NCI-H2107 treated with DMSO at 0.1 percent for 48 hours (cell line): ENCODE data around the gene SERAC1.
"Not testable (repeated sequence)": the region's sequence is repeated elsewhere in the genome, so short reads cannot be mapped to it uniquely, and the experiment has no call there.

Experiments used
- DNase-seq: peaks from one replicate; lab custom pipeline; 2025; ENCODE audit not compliant: unreplicated experiment; lab: John Stamatoyannopoulos, UW

SERAC1 gene

DNA sequence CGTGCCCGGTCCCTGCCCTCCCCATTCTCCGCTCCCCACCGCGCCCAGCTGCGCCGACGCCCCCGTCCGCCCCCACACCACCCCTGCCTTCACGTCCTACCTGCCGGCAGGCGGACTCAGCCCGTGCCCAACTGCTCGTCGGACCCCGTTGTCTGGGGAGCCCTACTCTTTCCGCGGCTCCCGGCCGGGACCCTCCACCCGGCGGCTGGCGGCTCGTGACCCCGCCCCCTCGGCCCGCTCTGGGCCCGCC lies at the start of gene SERAC1:
TSS of gene SERAC1 (minus strand) at position 223 of the 250 bp plus-strand sequence. CDS start 9,899 bp downstream, outside the sequence.
- no peak for DNase-seq

DNA sequence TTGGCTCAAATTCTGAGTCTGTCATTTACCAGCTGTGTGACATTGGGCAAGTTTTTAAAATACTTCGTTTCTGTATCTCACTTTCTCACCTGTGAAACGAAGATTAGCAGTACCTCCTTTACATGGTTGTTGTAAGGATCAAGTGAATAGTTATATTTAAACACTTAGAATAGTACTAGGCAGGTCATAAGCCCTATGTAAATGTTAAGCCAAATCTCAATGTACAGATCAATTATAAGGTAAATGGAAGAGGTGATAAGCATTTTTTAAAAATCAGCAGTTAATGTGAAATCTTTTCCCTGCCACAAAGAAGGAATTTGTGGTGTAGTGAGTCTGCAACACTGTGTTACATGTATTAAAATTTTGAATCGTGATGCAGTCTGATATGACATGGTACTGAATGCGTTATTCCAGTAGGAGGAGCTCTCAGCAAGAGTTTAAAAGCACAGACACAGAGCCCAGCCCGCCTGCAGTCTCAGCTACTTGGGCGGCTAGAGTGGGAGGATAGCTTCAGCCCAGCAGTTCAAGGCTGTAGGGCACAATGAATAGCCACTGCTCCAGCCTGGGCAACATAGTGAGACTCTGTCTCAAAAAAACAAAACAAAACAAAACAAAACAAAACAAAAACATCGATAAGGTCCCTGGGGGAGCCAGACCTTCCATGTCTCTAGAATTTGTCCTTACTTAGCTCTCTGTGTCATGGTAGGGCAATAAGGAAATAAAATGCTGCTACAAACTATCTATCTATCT lies 46.0 kb upstream of the SERAC1 start:
- peak; percentile 79 for DNase-seq

DNA sequence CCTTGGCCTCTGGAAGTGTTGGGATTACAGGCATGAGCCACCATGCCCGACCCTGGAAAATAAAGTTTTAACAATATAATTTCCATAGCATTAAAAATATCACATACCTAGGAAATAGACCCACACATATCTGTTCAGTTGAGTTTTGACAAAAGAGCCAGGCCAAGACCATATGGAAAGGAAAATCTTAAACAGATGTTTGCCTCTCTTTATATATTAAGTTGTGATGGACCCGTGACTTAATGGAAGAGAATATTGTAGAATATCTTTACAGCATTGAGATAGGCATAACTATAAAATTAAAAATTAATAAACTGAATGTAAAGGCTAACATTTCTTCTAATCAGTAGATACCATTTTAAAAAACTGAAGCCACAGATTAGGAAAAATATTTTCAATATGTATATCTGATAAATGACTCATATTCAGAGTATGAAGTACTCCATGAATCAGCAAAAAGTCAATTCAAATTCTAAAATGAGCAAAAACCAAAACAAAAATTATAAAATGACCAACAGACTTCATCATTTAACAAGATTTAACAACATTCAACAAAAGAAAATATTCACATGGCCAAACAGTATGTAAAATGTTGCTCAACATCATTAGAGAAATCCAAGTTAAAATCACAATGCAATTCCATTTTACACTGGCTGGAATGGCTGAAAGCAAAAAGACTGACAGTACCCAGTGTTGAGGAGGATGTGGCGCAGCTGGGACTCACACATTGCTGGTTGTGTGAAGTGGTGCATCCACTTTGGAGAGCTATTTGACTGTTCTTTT lies 43.4 kb upstream of the SERAC1 start:
- DNase-seq, result no peak

DNA sequence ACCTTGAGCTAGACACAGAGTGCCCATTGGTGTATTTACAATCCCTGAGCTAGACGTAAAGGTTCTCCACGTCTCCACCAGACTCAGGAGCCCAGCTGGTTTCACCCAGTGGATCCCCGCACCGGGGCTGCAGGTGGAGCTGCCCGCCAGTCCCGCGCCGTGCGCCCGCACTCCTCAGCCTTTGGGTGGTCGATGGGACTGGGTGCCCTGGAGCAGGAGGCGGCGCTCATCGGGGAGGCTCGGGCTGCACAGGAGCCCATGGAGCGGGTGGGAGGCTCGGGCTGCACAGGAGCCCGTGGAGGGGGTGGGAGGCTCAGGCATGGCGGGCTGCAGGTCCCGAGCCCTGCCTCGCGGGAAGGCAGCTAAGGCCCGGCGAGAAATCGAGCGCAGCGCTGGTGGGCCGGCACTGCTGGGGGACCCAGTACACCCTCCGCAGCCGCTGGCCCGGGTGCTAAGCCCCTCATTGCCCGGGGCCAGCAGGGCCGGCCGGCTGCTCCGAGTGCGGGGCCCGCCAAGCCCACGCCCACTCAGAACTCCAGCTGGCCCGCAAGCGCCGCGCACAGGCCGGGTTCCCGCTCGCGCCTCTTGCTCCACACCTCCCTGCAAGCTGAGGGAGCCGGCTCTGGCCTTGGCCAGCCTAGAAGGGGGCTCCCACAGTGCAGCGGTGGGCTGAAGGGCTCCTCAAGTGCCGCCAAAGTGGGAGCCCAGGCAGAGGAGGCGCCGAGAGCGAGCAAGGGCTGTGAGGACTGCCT lies 41.7 kb upstream of the SERAC1 start:
- not testable (repeated sequence) for DNase-seq

DNA sequence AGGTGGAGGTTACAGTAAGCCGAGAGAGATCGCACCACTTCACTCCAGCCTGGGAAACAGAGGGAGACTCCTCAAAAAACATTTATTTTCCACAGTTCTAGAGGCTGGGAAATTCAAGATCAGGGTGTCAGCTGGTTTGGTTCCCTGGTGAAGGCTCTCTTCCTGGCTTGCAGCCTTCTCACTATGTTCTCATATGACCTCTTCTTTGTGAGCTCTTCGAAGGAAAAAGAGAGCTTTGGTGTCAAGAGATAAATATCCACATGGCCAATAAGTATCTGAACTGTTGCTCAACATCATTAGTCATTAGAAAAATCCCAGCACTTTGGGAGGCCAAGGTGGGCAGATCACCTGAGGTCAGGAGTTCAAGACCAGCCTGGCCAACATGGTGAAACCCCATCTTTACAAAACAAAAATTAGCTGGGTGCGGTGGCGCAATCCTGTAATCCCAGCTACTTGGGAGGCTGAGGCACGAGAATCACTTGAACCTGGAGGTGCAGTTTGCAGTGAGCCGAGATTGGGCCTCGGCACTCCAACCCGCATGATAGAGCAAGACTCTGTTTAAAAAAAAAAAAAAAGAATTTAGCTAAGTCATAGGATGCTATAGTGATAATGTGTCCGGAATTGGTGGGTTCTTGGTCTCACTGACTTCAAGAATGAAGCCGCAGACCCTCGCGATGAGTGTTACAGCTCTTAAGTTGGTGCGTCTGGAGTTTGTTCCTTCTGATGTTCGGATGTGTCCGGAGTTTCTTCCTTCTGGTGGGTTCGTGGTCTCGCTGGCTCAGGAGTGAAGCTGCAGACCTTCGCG lies 40.4 kb upstream of the SERAC1 start:
- DNase-seq, result not testable (repeated sequence)

DNA sequence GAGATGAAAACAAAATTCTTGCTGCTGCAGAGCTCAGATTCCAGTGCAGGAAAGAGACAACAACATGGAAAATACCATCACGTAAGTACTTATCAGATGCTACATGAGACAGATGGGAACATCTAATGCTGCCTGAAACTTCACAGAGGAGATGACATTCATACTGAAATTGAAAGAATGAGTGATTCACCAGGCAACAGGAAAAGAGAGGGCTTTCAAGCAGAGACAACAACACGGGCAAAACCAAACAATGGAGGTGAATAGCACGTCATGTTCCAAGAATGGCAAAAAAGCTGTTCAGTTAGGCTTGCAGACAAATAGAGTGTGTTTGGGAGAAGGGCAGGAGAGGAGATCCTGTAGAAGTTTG lies 39.3 kb upstream of the SERAC1 start:
- DNase-seq, result no peak

DNA sequence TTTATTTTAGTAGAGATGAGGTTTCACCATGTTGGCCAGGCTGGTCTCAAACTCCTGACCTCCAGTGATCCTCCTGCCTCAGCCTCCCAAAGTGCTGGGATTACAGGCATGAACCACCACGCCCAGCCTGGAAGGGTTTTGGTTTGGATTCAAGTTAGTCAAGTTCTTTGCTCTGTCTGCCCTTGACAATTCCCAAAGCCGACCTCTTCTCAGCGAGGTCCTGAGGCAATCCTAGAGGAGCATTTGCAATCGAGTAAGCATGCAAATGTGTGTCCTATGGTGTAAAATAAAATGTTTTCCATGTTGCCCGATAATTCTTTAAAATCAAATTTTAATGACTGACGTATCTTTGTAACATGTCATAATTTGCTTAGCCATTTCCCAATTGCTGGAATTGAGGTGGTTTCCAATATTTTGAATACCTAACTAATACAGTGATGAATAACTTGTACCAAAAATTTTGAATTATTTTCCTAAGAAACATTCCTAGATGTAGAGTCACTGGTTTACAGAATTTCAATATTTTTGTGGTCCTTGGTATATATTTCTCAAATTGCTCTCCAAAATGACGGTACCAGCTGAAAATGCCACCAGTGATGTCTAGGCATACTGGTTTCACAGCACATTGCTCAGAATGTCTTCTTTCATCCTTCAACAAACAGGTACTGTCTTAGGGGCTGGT lies 38.8 kb upstream of the SERAC1 start:
- DNase-seq, result no peak

DNA sequence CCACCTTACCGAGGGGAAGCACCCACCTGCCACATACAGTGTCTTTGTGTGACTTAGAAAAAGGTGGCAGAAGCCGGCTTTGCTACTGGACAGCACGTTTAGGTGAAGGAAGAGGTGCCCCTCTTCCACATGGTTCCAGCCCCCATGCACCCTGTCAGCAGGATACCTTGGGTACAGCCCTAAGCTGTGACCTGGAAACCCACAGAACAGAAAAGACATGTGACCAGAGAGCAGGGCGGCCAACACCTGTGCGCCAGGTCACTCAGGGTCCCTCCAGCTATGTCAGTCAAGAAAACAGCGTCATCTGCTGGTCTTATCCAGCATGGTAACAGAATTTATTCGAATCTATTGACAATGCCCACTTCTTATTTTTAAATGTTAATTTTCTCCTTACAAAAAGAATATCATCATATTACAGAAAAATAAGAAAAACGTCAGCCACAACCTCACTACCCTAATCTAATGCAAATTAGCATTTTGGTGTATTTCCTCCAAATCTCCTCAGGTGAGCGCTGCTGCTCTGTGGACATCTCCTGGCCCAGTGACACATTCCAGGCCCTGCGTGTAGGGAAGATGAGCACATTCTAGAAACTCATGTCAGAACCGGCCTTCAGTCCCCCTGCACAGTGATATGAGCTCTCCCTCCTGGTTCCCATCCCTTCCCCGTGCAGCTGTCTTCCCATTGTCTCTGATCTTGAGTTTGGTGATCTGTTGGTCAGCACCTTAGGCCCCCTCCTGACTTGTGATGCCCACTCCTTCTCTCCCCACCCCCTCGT lies 37.3 kb upstream of the SERAC1 start:
- peak; percentile 18 for DNase-seq

DNA sequence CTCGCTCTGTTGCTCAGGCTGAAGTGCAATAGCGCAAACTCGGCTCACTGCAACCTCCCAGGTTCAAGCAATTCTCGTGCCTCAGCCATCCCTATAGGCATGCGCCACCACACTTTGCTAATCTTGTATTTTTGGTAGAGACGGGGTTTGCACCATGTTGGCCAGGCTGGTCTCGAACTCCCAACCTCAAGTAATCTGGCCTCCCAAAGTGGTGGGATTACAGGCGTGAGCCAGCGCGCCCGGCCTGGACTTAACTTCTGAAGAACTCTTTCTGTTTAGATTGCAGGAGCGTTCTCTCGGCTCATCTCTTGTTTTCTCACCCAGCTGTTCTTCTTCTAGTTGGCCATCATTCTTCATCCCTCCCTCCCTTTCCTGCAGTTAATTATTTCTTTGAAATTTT lies 30.4 kb upstream of the SERAC1 start:
- no peak for DNase-seq

DNA sequence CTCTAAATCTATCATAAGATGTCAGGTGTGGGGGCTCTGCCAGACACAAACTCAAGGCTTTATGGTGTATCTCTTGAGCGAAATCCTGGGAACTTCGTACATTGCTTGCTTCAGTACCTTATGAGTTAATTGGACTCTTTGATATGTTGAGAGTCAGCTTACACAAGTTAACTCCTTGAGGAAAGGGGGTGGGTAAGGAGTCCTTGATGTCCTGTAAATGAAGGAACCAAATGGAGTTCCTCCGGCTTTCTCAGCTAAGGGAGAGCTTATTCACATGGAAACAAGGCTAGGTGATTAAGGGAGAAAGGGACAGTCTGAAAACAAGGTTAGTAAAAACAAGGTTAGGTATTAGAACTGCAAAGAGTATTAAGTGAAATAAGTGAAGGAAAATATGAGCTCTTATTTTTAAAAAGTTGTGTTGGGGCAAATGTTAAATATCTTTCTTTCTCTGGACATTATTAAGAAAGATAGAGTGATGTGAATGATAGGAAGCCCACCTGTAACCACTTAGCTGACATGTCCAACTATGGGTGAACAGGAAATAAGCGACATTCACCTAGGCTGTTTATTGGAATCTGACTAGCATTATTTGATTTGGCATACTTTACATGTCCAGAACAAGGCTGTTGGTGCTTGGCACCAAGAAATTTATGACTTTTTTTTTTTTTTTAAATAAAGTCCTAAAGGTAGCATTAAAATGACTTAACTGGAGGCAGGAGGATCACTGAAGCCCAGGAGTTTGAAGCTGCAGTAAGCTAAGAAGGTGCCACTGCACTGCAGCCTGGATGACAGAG lies 26.6 kb upstream of the SERAC1 start:
- no peak for DNase-seq

DNA sequence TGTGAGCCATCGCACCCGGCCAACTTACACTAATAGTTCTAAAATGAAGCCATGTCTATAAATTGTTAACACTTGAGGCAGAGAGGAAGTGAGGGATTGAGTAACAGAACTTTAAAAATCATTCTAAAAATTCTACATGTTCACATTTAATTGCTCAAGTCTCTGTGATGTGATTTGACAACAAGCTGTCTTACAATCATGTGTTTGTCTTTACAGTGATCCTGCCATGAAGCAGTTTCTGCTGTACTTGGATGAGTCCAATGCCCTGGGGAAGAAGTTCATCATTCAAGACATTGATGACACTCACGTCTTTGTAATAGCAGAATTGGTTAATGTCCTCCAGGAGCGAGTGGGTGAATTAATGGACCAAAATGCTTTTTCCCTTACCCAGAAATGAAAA lies 23.7 kb upstream of the SERAC1 start:
- DNase-seq, result no peak

DNA sequence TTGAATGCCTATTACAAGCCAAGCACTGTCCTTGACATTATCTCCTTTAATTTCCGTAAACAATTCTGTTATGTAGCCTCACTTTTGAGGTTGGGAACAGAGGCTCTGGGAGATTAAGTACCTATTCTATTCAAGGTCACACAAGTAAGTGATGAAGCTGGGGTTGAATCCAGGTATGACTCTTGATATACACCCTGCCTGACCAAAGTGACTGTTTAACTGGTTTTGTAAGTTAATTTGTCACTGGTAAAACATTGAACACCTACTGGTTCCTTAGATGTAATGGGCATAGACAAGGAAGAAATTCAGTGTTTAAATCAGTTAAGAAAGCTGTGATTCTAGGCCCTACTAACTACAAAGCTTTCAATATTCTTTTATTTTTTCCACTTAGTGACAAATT lies 23.0 kb upstream of the SERAC1 start:
- DNase-seq, result no peak

DNA sequence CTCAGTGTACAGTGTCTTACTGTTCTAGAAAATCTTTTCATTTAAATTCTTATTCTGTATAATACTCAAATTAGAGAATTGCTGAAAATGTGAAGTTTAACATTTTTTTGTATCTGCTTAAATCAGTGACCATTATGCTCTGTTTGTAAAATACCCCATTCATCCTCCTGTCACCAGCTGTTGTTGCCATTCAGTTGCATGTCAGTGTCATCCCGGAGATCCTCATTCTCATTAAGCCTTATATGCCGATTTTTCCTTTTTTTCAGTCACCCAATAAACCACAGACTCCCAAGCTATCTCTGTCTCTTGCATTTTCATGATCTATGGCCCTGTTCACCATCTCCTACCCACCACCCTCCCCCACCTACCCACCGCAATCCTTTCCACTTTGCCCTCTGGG lies 20.5 kb upstream of the SERAC1 start:
- DNase-seq, result no peak

DNA sequence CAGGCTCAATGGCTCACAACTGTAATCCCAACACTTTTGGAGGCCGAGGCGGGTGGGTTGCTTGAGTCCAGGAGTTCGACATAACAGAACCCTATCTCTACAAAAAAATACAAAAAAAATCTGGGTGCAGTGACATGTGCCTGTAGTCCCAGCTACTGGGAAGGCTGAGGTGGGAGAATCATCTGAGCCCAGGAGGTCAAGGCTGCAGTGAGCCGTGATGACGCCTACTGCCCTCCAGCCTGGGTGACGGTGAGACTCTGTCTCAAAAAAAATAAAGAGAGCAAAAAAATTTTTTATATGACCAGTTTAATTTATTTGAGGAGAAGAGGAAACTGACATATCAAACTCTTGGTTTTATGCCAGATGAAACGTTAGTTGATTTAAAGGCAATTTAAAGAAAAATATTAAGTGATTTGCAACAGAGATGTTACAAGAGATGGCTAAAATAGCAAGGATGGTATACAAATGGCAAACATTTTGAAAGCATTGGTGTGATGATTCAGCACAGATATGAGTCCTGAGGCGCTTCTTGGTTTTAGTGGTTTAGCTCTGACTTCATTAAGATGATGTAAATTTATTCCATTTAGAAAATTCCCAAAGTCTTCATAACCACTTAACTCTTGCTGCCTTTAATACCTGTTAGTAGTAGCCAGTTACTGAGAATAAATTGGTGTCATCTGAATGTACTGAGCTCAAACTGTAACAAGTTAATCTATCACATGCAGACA lies 17.8 kb upstream of the SERAC1 start:
- no peak for DNase-seq

DNA sequence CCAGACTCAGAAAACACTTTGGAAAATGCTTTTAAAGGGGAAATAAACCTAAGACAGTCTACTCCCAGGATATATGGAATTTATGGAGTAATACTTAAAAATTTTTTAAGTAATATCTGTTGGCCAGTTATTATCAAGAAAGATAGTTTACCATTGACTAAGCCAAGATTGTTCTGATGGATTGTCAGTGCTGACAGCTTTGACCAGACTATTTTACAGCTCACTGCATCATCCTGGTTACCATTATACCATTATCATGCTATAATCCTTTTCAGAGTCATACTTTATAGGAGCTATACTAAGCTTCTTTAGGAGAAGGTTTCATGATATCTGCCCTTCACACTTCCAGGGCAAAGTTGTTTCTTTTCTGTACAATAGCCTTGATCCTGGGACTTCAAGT lies 16.5 kb upstream of the SERAC1 start:
- no peak for DNase-seq

DNA sequence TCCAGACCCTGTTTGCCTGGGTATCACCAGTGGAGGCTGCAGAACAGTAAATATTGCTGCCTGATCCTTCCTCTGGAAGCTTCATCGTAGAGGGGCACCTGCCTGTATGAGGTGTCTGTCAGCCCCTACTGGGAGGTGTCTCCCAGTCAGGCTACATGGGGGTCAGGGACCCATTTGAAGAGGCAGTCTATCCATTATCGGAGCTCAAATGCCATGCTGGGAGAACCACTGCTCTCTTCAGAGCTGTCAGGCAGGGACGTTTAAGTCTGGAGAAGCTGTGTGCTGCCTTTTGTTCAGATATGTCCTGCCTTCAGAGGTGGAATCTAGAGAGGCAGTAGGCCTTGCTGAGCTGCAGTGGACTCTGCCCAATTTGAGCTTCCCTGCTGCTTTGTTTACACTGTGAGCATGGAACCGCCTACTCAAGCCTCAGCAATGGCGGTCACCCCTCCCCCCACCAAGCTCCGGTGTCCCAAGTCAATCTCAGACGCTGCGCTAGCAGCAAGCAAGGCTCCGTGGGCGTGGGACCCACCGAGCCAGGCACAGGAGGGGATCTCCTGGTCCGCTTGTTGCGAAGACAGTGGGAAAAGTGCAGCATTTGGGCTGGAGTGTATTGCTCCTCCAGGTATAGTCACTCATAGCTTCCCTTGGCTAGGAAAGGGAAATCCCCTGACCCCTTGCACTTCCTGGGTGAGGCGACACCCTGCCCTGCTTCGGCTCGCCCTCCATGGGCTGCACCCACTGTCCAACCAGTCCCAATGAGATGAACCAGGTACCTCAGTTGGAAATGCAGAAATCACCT lies 15.3 kb upstream of the SERAC1 start:
- DNase-seq, result not testable (repeated sequence)

DNA sequence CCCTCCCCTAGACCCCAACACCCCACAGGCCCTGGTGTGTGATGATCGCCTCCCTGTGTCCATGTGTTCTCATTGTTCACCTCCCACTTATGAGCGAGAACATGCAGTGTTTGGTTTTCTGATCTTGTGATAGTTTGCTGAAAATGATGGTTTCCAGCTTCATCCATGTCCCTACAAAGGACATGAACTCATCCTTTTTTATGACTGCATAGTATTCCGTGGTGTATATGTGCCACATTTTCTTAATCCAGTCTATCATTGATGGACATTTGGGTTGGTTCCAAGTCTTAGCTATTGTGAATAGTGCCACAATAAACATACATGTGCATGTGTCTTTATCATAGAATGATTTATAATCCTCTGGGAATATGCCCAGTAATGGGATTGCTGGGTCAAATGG lies 9.7 kb upstream of the SERAC1 start:
- not testable (repeated sequence) for DNase-seq

DNA sequence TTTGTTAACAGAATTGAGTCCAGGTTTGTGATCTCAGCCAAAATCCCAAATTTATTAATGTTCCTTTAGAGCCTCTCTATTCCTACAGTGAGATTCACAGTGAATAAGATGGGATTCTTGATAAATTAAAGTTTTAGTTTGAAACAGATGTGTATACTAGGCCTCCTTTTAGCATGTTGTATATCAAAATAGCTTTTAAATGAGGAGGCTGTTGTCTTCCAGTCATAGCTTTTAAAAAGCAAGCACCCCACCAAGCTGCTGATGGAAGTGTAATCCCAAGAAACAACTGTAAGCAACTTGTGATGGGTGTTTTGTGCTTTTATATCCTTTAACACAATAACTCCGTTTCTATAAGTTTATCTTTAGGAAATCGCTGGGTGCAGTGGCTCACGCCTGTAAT lies 7.0 kb upstream of the SERAC1 start:
- no peak for DNase-seq
